ENCODE measurements around the gene BSCL2.

DNA sequence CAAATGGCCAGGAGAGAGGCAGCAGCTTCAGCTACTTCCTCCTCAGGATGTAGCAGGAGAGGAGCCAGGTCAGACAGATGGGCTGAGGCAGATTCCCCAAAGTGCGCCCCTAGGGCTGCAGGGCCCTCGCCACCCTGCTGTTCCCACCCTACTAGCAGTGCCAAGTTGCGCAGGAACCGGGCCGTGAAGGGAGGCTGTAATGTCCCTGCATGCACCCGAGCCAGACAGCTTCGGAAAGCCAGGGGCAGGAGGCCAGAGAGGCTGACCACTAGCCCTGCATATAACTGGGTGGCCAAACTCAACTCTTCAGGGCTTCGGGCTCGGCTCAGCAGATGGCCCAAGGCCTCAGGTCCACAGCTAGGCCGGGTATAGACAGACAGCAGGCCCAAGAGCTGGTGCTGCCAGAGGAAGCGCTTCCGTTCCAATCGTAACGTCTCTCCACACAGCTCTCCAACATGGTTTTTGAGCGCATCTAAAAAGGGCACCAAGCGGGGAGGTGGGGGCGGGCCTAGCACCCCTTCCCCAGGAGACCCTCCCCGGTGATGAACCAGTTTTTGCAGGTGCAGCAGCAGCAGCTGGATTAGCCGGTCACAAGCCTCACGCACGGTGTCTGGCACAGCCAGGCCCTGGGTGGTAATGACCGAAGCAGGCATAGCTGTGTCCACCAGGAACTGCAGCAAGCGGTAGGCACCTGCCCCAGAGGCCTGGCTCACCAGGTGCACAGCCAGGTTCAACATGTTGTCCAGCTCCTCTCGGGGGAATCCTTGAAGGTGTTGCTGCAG, 58.8 kb downstream of the BSCL2 start:
- no peak for TF ChIP-seq ZNF383 (CRISPR knock-in tag; IDR thresholded peaks at IDR 0.05; ENCODE audit: borderline replicate concordance)
- TF ChIP-seq TCF12 (IDR thresholded peaks at IDR 0.05): no peak
- no peak for TF ChIP-seq TCF12 (CRISPR knock-in tag; IDR thresholded peaks at IDR 0.05)
- TF ChIP-seq, protein P1, sequence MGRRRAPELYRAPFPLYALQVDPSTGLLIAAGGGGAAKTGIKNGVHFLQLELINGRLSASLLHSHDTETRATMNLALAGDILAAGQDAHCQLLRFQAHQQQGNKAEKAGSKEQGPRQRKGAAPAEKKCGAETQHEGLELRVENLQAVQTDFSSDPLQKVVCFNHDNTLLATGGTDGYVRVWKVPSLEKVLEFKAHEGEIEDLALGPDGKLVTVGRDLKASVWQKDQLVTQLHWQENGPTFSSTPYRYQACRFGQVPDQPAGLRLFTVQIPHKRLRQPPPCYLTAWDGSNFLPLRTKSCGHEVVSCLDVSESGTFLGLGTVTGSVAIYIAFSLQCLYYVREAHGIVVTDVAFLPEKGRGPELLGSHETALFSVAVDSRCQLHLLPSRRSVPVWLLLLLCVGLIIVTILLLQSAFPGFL (CRISPR knock-in tag; IDR thresholded peaks at IDR 0.05): no peak
- TF ChIP-seq CEBPB (IDR thresholded peaks at IDR 0.05; ENCODE audit: borderline replicate concordance, low read depth, low read length): no peak
- no peak for TF ChIP-seq ZNF510 (CRISPR knock-in tag; IDR thresholded peaks at IDR 0.05; ENCODE audit: low read depth)
- TF ChIP-seq SRSF1 (optimal IDR thresholded peaks at IDR 0.05; ENCODE audit: low read depth, low read length): no peak
- no peak for TF ChIP-seq SRF (IDR thresholded peaks at IDR 0.05; ENCODE audit: low read depth, low read length)
- TF ChIP-seq, protein P2, sequence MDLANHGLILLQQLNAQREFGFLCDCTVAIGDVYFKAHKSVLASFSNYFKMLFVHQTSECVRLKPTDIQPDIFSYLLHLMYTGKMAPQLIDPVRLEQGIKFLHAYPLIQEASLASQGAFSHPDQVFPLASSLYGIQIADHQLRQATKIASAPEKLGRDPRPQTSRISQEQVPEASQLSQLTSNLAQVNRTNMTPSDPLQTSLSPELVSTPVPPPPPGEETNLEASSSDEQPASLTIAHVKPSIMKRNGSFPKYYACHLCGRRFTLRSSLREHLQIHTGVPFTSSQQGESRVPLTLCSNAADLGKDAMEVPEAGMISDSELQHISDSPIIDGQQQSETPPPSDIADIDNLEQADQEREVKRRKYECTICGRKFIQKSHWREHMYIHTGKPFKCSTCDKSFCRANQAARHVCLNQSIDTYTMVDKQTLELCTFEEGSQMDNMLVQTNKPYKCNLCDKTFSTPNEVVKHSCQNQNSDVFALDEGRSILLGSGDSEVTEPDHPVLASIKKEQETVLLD (CRISPR knock-in tag; IDR thresholded peaks at IDR 0.05; ENCODE audit: low read depth): no peak
- TF ChIP-seq ZFP41 (CRISPR knock-in tag; IDR thresholded peaks at IDR 0.05; ENCODE audit: borderline replicate concordance): no peak
- TF ChIP-seq, protein P3, sequence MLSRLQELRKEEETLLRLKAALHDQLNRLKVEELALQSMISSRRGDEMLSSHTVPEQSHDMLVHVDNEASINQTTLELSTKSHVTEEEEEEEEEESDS (CRISPR knock-in tag; IDR thresholded peaks at IDR 0.05; ENCODE audit: borderline replicate concordance): no peak
- TF ChIP-seq POLR2A (IDR thresholded peaks at IDR 0.05; ENCODE audit: insufficient read depth in 1 of 2, low read depth in 2 of 2, low read length in 2 of 2): no peak

Data from HepG2 (cell line).